Effector memory CD4-positive, alpha-beta T cell (primary cell): ENCODE data around the gene PDE6H.

Experiments used
- DNase-seq, 3 donors: peaks; one replicate each; pipeline ENCODE4 v3.0.0-alpha.2; 2020
- H3K27ac ChIP-seq: 2 replicates; pipeline ENCODE4 v1.7.0; 2013; ENCODE audit warnings: mild to moderate bottlenecking, low read length, moderate library complexity; ENCODE audit not compliant: insufficient read depth, poor library complexity, severe bottlenecking
- H3K27me3 ChIP-seq: replicated peaks from 2 replicates; pipeline ENCODE4 v1.7.0; 2013; ENCODE audit warnings: mild to moderate bottlenecking, low read length; ENCODE audit not compliant: insufficient read depth, control insufficient read depth, poor library complexity, severe bottlenecking
- H3K36me3 ChIP-seq: 2 replicates; pipeline ENCODE4 v1.7.0; 2013; ENCODE audit warnings: mild to moderate bottlenecking, low read length, moderate library complexity; ENCODE audit not compliant: control insufficient read depth, insufficient read depth
- H3K4me1 ChIP-seq: 2 replicates; pipeline ENCODE4 v1.7.0; 2013; ENCODE audit warnings: low read length, mild to moderate bottlenecking; ENCODE audit not compliant: control insufficient read depth, insufficient read depth, poor library complexity, severe bottlenecking
- H3K4me3 ChIP-seq: 2 replicates; pipeline ENCODE4 v1.7.0; 2013; ENCODE audit warnings: low read length, low read depth, mild to moderate bottlenecking; ENCODE audit not compliant: insufficient read depth, poor library complexity, severe bottlenecking
- H3K9me3 ChIP-seq: 2 replicates; pipeline ENCODE4 v1.7.0; 2013; ENCODE audit warnings: mild to moderate bottlenecking, low read length, moderate library complexity; ENCODE audit not compliant: control insufficient read depth

The PDE6H gene

DNA sequence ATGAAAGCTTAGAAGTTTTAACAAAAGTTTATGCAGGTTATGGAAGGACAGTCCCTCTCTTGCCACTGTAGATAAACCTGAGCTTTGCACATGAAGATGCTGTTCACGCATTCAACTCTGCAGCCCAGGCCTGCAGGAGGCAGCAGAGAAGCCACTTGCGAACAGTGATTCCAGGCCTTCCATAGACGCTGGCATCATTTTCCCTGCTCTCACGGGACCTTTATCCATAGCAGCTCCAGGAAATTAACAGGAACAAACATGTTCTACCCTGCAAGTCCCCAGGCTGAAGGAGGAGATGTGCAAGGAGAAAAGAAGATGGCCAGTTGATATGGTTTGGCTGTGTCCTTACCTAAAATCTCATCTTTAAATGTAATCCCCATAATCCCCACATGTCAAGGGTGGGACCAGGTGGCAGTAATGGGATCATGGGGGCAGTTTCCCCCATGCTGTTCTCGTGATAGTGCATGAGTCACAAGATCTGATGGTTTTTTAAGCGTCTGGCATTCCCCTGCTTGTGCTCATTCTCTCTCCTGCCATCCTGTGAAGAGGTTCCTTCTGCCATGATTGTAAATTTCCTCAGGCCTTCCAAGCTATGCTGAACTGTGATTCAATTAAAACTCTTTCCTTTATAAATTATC, 36.5 kb upstream of the PDE6H start:
- no peaks in the 10 kb centered on the region for H3K4me1 ChIP-seq
- no peak for DNase-seq
- H3K36me3 ChIP-seq: peaks cover 44% of the 10 kb centered on the region
- H3K9me3 ChIP-seq: no peaks in the 10 kb centered on the region
- no peak overlapping the region for H3K4me3 ChIP-seq
- H3K27ac ChIP-seq: no peak overlapping the region
- no peaks in the 10 kb centered on the region for H3K27me3 ChIP-seq

DNA sequence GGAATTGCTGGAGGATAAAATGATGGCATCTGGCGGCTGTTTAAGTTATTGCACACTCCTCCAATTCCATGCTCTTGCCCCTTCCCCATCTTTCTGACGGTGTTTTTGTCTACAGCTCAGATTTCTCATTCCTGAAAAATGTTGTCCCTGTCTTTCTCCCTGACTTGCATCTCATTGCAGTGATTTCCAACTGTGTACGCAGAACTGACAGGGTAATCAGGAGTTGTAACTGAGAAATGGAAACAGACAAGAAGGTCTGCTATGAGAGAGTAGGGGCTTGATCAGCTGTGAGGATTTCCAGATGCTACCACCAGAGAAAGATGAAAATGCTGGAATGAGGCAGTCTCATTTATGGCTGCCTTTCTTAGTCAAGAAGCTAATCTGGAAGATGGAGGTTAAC, 35.8 kb upstream of the PDE6H start:
- no peak for DNase-seq
- H3K27me3 ChIP-seq: no peaks in the 10 kb centered on the region
- H3K9me3 ChIP-seq: no peaks in the 10 kb centered on the region
- H3K4me1 ChIP-seq: no peaks in the 10 kb centered on the region
- no peak overlapping the region for H3K27ac ChIP-seq
- H3K4me3 ChIP-seq: no peak overlapping the region
- H3K36me3 ChIP-seq: peaks cover 44% of the 10 kb centered on the region

DNA sequence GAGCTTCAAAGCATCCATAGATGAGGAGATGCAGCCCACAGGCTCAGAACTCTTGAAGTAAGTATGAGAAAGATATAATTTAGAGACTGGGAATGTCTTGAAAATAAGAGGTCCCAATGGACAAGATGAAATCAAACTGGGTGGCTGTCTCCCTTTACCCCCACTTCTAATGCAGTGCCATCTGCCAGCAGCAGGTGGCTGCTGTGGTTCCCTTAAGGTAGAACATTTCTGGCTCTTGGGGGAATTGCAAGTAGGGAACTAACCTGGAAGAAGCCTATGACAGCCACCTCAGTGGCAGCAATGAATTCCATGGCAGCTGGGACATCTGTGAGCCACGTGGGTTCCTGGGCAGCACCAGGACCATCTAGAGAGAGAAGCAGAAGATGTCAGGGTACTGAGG, 35.2 kb upstream of the PDE6H start:
- H3K9me3 ChIP-seq: no peaks in the 10 kb centered on the region
- H3K4me3 ChIP-seq: no peak overlapping the region
- H3K27ac ChIP-seq: no peak overlapping the region
- peaks cover 44% of the 10 kb centered on the region for H3K36me3 ChIP-seq
- H3K4me1 ChIP-seq: no peaks in the 10 kb centered on the region
- no peaks in the 10 kb centered on the region for H3K27me3 ChIP-seq
- DNase-seq: no peak

DNA sequence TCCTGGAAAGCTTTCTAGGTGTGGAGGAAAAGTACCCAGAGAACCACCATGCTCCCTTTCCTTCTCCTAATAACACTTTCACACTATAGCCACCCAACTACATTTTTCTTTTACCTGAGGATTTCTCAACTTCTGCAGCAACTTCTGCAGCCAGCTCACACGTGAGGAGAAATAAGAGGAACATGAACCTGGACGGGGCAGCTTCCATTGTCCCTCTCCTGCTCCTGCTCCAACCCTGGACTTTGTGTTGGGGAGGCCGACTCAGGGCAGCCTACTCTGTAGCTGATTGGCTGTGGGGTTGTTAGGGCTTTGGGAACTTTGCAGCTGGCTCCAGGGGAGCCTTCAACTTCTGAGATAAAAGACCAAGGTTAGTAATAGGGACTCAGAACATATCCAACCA, 34.5 kb upstream of the PDE6H start, which contains the start of gene ERP27:
ERP27 (minus strand) TSS at position 237 of the 400 bp plus-strand sequence; CDS start at position 208, 29 bp downstream.
- DNase-seq: no peak
- Histone ChIP-seq H3K36me3 (peaks cover 44% of the 10 kb centered on the region), H3K27ac (no peak within 1 kb of the TSS), H3K4me3 (no peak within 1 kb of the TSS), H3K9me3 (no peaks in the 10 kb centered on the region), H3K27me3 (no peaks in the 10 kb centered on the region), H3K4me1 (no peaks in the 10 kb centered on the region)

DNA sequence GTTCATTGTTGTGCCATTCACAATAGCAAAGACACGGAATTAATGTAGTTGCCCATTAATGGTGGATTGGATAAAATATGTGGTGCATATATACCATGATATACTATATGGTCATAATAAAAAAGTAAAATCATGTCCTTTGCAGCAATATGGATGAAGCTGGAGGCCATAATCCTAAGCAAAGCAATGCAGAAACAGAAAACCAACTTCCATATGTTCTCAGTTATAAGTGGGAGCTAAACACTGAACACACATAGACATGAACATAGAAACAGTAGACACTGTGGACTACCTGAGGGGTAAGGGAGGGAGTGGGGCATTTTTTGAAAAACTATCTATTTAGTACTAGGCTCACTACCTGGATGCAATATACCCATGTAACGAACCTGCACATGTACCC, 31.5 kb upstream of the PDE6H start:
- DNase-seq: no peak
- Histone ChIP-seq H3K4me3 (no peak overlapping the region), H3K9me3 (no peaks in the 10 kb centered on the region), H3K4me1 (no peaks in the 10 kb centered on the region), H3K36me3 (peaks cover 51% of the 10 kb centered on the region), H3K27ac (no peak overlapping the region), H3K27me3 (no peaks in the 10 kb centered on the region)

DNA sequence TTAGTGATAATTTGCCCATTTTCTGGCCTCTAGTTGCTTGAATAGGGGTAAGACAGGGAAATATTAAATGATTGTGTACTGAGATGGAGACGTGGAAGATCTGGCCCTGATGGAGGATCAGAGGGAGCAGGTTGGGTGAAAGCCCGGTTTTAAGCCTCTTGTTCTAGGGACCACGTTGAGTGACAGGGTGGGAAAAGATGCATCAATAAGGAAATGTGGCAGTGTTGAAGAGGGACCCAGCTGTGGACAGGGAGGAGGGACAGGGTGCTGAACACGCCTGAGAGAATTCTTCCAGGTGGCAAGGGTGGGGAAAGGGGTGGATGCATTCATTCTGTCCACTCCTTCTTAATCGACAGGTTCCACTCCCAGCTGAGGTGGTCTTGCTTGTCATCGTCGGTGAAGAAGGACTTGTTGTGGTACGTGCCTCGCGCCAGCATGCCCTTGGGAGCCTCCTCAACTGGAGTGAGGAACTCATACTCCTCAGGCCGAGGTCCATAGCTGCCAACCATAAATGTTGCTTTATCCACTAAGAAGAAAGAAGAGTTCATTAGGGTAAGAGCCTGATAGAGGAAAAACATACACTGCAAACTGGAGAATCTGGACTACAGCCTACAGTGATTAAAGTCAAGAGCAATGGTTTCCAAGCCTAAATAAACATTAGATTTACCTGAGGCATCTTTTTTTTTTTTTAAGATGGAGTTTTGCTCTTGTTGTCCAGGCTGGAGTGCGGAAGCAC, 30.5 kb upstream of the PDE6H start:
- no peaks in the 10 kb centered on the region for H3K27me3 ChIP-seq
- no peak for DNase-seq
- H3K27ac ChIP-seq: no peak overlapping the region
- H3K4me3 ChIP-seq: no peak overlapping the region
- H3K4me1 ChIP-seq: peaks cover 8% of the 10 kb centered on the region
- peaks cover 61% of the 10 kb centered on the region for H3K36me3 ChIP-seq
- no peaks in the 10 kb centered on the region for H3K9me3 ChIP-seq

DNA sequence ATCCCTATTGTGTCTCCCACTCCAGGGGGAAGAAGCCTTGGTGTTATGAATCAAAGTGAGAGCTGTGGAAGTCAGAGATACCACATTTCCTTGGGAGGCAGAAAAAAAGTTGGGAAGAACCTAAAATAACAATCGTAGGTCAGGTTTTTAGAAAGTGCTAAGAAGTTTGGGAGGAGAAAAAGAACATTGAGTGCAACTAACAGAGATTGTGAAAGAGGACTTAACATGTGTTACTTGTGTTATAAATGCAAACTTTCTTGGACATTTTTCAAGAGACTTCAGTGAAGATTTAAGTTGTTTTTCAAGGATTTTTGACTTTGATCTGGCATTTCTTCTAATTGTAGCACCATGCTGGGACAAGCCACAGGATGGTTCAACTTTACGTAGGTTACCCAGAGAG, 26.7 kb upstream of the PDE6H start:
- Histone ChIP-seq H3K4me3 (no peak overlapping the region), H3K4me1 (peaks cover 44% of the 10 kb centered on the region), H3K36me3 (peaks cover 82% of the 10 kb centered on the region), H3K9me3 (no peaks in the 10 kb centered on the region), H3K27ac (peak overlapping the region; percentile 90), H3K27me3 (no peaks in the 10 kb centered on the region)
- no peak for DNase-seq

DNA sequence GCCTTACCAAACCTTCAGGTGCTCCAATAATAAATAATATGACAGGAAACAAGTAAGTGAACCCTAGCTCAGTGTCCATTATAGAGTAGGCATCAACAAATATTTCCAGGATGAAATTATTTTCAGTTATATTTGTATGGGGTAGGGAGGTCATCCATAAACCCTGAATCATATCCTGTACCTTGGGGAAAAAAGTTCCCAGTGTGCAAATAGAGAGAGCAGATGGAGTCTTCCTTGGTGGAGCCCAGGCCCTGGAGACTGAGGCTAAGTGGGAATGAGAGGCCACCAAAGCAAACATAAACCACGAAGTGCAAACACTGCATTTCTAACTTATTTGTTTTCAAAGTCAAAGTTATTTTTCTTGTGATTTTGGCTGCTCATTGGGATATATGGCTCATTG, 26.0 kb upstream of the PDE6H start:
- no peaks in the 10 kb centered on the region for H3K27me3 ChIP-seq
- H3K36me3 ChIP-seq: peaks cover 76% of the 10 kb centered on the region
- peak overlapping the region; percentile 90 for H3K27ac ChIP-seq
- DNase-seq: no peak
- no peak overlapping the region for H3K4me3 ChIP-seq
- H3K9me3 ChIP-seq: no peaks in the 10 kb centered on the region
- peaks cover 51% of the 10 kb centered on the region for H3K4me1 ChIP-seq

DNA sequence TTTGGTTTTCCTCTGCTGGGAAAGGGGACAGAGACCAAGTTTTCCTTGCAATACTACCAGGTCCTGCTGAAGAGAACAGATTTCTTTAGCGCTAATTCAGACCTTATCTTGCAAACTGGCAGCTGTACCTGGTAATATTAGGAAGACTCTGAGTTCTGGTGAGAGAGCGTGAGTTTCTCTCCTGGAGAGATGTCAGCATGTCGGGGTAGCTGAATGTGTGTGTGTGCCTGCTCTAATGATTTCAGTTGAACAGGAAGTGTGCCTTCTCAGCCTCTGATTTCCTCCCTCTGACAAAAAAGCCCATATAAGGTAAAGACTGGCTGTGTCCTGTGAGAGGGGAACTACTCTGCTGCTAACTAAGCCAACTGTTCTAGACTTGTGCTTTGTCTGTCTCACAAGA, 24.2 kb upstream of the PDE6H start:
- Histone ChIP-seq H3K9me3 (no peaks in the 10 kb centered on the region), H3K36me3 (peaks cover 60% of the 10 kb centered on the region), H3K27me3 (no peaks in the 10 kb centered on the region), H3K4me3 (peak overlapping the region; percentile 36), H3K4me1 (peaks cover 60% of the 10 kb centered on the region), H3K27ac (peak overlapping the region; percentile 90)
- DNase-seq: peak; percentile 26 to 51 (median 47)

DNA sequence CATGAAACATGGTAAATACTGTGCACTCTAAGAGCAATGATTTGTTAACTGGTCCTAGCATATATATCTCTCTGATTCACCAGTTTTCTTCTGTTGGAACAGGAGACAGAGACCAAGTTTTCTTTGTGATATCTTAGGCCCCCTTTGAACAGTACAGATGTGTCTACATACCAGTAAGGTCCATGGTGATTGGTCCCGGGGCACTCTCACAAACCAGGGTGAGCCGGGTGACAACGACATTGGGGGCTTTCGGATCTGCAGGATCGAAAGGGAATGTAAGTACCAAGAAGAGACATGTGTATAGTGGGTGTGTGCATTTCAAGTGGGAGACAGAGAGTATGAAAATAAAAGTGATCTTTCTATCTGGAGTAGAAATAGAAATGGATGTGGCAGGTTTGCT, 23.2 kb upstream of the PDE6H start:
- no peak for DNase-seq
- peaks cover 70% of the 10 kb centered on the region for H3K4me1 ChIP-seq

More for the DNA sequence above, 23.2 kb upstream of the PDE6H start:
- Histone ChIP-seq H3K27ac (peak overlapping the region; percentile 90), H3K36me3 (peaks cover 55% of the 10 kb centered on the region), H3K4me3 (no peak overlapping the region), H3K9me3 (no peaks in the 10 kb centered on the region), H3K27me3 (no peaks in the 10 kb centered on the region)
